ENCODE measurements around the gene PPP2R2B. TPM values are rescaled to one million over a fixed set of nuclear protein-coding genes. Genes with fewer than 3 reads are reported as not detected.

The PPP2R2B gene
- total RNA-seq, 2 donors from 2014 or later, result 0.35 to 0.93 TPM

- Histone ChIP-seq H3K36me3 (no peaks in the 10 kb centered on the region), H3K4me3 (no peak overlapping the region), H3K9me3 (no peaks in the 10 kb centered on the region), H3K9ac (ENCODE audit: low read depth in 2 of 2, low read length in 2 of 2) (no peak overlapping the region), H3K27ac (no peak overlapping the region), H3K4me1 (no peaks in the 10 kb centered on the region), H3K27me3 (no peaks in the 10 kb centered on the region)
- DNase-seq, result no peak
- intact Hi-C loops (cut with DNase I), result no loop called here
- no peak for TF ChIP-seq CTCF (IDR thresholded peaks at IDR 0.05)
Observed at GRCh38 chr5:146642410-146642809, 236.1 kb downstream of the PPP2R2B start.

- intact Hi-C loops (cut with DNase I), result no loop called here
- H3K27me3 ChIP-seq, result no peaks in the 10 kb centered on the region
- H3K4me3 ChIP-seq, result no peak overlapping the region
- no peak overlapping the region for H3K9ac ChIP-seq (ENCODE audit: low read depth in 2 of 2, low read length in 2 of 2)
- no peak for TF ChIP-seq CTCF (IDR thresholded peaks at IDR 0.05)
- no peak overlapping the region for H3K27ac ChIP-seq
- no peaks in the 10 kb centered on the region for H3K36me3 ChIP-seq
- no peaks in the 10 kb centered on the region for H3K9me3 ChIP-seq
- H3K4me1 ChIP-seq, result no peaks in the 10 kb centered on the region
- no peak for DNase-seq
Observed at GRCh38 chr5:146641941-146642340, 236.6 kb downstream of the PPP2R2B start.

GRCh38 chr5:146640285-146640896, 238.2 kb downstream of the PPP2R2B start:
- DNase-seq, result peak; percentile 26
- Histone ChIP-seq H3K9ac (ENCODE audit: low read depth in 2 of 2, low read length in 2 of 2) (no peak overlapping the region), H3K27me3 (no peaks in the 10 kb centered on the region), H3K9me3 (no peaks in the 10 kb centered on the region), H3K4me1 (no peaks in the 10 kb centered on the region), H3K36me3 (no peaks in the 10 kb centered on the region), H3K27ac (no peak overlapping the region), H3K4me3 (no peak overlapping the region)
- no peak for TF ChIP-seq CTCF (IDR thresholded peaks at IDR 0.05)
- intact Hi-C loops (cut with DNase I), result no loop called here

GRCh38 chr5:146635443-146635842, 243.1 kb downstream of the PPP2R2B start:
- H3K9me3 ChIP-seq, result no peaks in the 10 kb centered on the region
- no peaks in the 10 kb centered on the region for H3K4me1 ChIP-seq
- no peak for TF ChIP-seq CTCF (IDR thresholded peaks at IDR 0.05)
- intact Hi-C loops (cut with DNase I), result no loop called here
- H3K27me3 ChIP-seq, result no peaks in the 10 kb centered on the region
- no peak overlapping the region for H3K27ac ChIP-seq
- H3K9ac ChIP-seq (ENCODE audit: low read depth in 2 of 2, low read length in 2 of 2), result no peak overlapping the region
- no peak for DNase-seq
- H3K4me3 ChIP-seq, result no peak overlapping the region
- no peaks in the 10 kb centered on the region for H3K36me3 ChIP-seq

GRCh38 chr5:146633323-146633764, 245.2 kb downstream of the PPP2R2B start:
- H3K4me3 ChIP-seq, result no peak overlapping the region
- no peak overlapping the region for H3K9ac ChIP-seq (ENCODE audit: low read depth in 2 of 2, low read length in 2 of 2)
- H3K4me1 ChIP-seq, result no peaks in the 10 kb centered on the region
- intact Hi-C loops (cut with DNase I), result no loop called here
- no peak for TF ChIP-seq CTCF (IDR thresholded peaks at IDR 0.05)
- no peaks in the 10 kb centered on the region for H3K36me3 ChIP-seq
- no peaks in the 10 kb centered on the region for H3K27me3 ChIP-seq
- no peak for DNase-seq
- H3K27ac ChIP-seq, result no peak overlapping the region
- H3K9me3 ChIP-seq, result no peaks in the 10 kb centered on the region

All from colonic mucosa (tissue), 4 donors.